Dendritic cell treated with granulocyte-macrophage colony-stimulating factor and Interleukin-4, amounts not matched to agents 40 ng/mL and 50 ng/mL, for 4 days (primary cell): ENCODE measurements around the gene CSMD2.

Experiments
- H3K27ac Mint-ChIP-seq: one replicate; pipeline ENCODE4 v1.8.0; 2022; ENCODE audit warnings: mild to moderate bottlenecking, mixed read lengths
- H3K27me3 Mint-ChIP-seq: one replicate; pipeline ENCODE4 v1.8.0; 2022; ENCODE audit warnings: mild to moderate bottlenecking, mixed read lengths
- H3K36me3 Mint-ChIP-seq: one replicate; pipeline ENCODE4 v1.8.0; 2022; ENCODE audit warnings: low read depth, mixed read lengths
- H3K4me1 Mint-ChIP-seq: one replicate; pipeline ENCODE4 v1.8.0; 2022; ENCODE audit warnings: low read depth, mixed read lengths
- H3K4me3 Mint-ChIP-seq: one replicate; pipeline ENCODE4 v1.8.0; 2022; ENCODE audit warnings: mild to moderate bottlenecking, moderate library complexity, mixed read lengths
- H3K9me3 Mint-ChIP-seq: one replicate; pipeline ENCODE4 v1.8.0; 2022; ENCODE audit warnings: mixed read lengths
- intact Hi-C: fragments of 100-400 bp; cut with micrococcal nuclease; formaldehyde crosslinking; loops from one replicate; pipeline ENCODE4 v1.15.0; 2022

The CSMD2 gene

DNA sequence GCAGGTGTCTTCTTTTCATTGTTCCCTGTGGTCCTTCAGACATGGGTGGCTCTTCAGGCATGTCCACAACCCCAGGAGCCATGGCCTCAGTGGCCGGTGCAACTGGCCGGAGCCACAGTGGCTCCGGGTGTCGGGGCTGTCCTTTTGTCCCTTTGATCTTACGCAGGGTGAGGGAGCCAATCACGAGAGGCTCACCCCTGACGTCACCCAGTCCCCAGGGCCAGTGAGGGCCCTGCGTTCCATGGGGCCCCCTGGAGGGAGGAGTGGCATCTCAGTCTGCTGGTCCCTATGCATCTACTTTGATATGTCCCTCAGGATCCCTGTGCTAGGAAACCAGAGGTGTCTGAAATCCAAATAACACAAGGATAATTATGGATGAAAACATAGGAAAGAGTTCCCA, 663.3 kb downstream of the CSMD2 start:
- Mint-ChIP-seq H3K36me3 (no peaks in the 10 kb centered on the region), H3K27ac (no peak overlapping the region), H3K4me3 (no peak overlapping the region), H3K9me3 (peaks cover 20% of the 10 kb centered on the region), H3K27me3 (no peaks in the 10 kb centered on the region), H3K4me1 (peaks cover 6% of the 10 kb centered on the region)
- intact Hi-C loops: no loop called here

DNA sequence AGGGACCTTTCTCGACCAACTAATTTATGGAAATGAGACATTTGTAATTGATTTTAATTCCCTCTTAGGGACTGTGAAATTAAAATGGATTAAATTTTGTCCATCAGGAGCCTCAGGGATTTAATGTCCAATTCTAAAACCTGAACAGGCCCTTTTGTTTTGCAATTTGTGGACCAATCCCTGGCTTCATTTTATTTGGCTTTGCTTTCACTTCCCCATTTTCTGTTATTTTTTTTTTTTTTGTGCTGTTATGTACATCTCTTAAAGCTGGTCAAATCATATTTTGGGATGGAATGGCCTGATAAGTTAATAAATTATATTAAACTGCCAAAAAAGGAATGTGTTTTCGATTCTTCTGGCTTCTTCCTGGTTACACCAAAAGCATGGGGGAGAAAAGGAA, 663.7 kb downstream of the CSMD2 start:
- H3K36me3 Mint-ChIP-seq: no peaks in the 10 kb centered on the region
- intact Hi-C loops: no loop called here
- H3K27me3 Mint-ChIP-seq: no peaks in the 10 kb centered on the region
- H3K27ac Mint-ChIP-seq: no peak overlapping the region
- no peak overlapping the region for H3K4me3 Mint-ChIP-seq
- H3K9me3 Mint-ChIP-seq: peaks cover 25% of the 10 kb centered on the region
- H3K4me1 Mint-ChIP-seq: peaks cover 6% of the 10 kb centered on the region

DNA sequence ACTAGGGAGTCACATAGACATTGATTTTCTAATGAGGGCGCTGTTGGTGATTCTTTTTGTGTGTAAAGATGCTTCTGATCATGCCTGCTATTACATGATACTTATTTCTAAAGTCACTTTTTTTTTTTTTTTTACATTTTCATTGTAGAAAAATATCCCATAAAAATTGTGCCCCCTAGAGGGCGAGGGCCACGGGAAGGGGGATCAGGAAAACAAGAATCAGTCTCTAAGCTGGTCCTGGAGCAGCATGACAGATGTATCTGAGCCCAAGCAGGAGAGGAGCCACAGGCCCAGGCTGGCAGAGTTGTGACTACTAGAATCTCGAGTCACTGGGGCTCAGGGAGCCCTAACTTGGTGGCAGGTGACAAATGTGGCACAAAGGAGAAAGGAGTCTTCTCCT, 664.5 kb downstream of the CSMD2 start:
- H3K4me3 Mint-ChIP-seq: no peak overlapping the region
- no peaks in the 10 kb centered on the region for H3K36me3 Mint-ChIP-seq
- peaks cover 6% of the 10 kb centered on the region for H3K4me1 Mint-ChIP-seq
- no peak overlapping the region for H3K27ac Mint-ChIP-seq
- intact Hi-C loops: no loop called here
- H3K9me3 Mint-ChIP-seq: peaks cover 32% of the 10 kb centered on the region
- no peaks in the 10 kb centered on the region for H3K27me3 Mint-ChIP-seq

DNA sequence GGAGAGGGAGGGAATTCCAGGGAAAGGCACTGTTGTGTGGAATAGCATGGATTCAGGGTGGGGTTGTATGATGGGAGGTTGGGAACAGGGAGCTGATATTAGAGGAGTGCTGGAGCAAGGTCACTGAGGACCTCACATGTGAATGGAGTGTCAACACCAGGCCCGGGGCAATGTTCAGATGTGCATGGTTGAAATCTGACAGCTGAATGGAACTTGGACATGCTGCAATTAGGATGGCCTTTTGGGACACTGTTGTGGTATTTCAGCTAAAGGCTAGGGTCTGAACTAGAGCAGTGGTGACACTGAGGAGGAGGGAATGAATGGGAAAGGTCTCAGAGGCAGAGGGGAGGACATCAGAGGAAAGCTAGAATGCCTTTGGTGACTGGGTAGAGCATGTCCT, 667.6 kb downstream of the CSMD2 start:
- H3K27ac Mint-ChIP-seq: no peak overlapping the region
- no peaks in the 10 kb centered on the region for H3K27me3 Mint-ChIP-seq
- peaks cover 6% of the 10 kb centered on the region for H3K4me1 Mint-ChIP-seq
- no peak overlapping the region for H3K4me3 Mint-ChIP-seq
- peaks cover 30% of the 10 kb centered on the region for H3K36me3 Mint-ChIP-seq
- intact Hi-C loops: no loop called here
- H3K9me3 Mint-ChIP-seq: peaks cover 55% of the 10 kb centered on the region

DNA sequence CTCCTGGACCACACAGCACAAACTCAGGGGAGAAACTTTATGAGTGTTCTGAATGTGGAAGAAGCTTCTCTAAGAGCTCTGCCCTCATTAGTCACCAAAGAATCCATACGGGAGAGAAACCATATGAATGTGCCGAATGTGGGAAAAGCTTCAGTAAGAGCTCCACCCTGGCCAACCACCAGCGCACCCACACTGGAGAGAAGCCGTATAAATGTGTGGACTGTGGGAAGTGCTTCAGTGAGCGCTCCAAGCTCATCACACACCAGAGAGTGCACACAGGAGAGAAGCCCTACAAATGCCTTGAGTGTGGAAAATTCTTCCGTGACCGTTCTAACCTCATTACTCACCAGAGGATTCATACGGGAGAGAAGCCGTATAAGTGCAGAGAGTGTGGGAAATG, 670.1 kb downstream of the CSMD2 start:
- Mint-ChIP-seq H3K4me1 (no peaks in the 10 kb centered on the region), H3K36me3 (peaks cover 55% of the 10 kb centered on the region), H3K27ac (no peak overlapping the region), H3K9me3 (peaks cover 62% of the 10 kb centered on the region), H3K27me3 (no peaks in the 10 kb centered on the region), H3K4me3 (no peak overlapping the region)
- intact Hi-C loops: no loop called here

DNA sequence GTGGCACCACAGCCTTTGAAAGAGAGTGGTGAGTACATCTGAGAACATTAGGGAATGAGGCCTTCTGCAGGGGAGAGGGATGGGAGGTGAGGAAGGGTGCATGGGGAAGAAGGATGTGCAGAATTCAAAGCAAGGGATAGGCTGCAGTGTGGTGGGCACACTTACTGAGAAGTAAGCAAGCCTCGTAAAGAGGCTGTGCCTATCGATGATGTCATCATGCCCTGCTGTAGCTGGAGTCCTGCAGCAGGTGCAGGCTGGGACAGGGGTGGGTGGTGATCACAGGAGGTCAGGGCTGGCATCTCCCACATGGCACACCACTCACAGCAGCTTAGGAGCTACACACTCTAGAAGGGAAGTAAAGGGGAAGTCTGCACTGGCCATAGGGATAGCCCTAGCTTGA, 676.4 kb downstream of the CSMD2 start:
- H3K36me3 Mint-ChIP-seq: peaks cover 91% of the 10 kb centered on the region

DNA sequence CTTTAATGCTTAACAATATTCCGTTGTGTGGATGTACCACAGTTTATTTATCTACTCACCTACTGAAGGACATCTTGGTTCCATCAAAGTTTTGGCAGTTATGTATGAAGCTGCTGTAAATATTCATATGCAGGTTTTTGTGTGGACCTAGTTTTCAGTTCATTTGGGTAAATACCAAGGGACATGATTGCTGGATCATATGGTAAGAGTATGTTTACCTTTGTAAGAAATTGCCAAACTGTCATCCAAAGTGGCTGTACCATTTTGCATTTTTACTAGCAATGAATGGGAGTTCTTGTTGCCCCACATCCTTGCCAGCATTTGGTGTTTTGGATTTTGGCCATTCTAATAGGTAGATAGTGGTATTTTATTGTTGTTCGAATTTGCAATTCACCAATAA, 682.6 kb downstream of the CSMD2 start:
- no peaks in the 10 kb centered on the region for H3K4me1 Mint-ChIP-seq
- H3K27ac Mint-ChIP-seq: no peak overlapping the region
- no peak overlapping the region for H3K4me3 Mint-ChIP-seq
- peaks cover 55% of the 10 kb centered on the region for H3K36me3 Mint-ChIP-seq
- no peaks in the 10 kb centered on the region for H3K27me3 Mint-ChIP-seq
- intact Hi-C loops: no loop called here
- no peaks in the 10 kb centered on the region for H3K9me3 Mint-ChIP-seq

More for the DNA sequence above, 676.4 kb downstream of the CSMD2 start:
- H3K4me1 Mint-ChIP-seq: no peaks in the 10 kb centered on the region
- no peaks in the 10 kb centered on the region for H3K27me3 Mint-ChIP-seq
- H3K9me3 Mint-ChIP-seq: peaks cover 19% of the 10 kb centered on the region
- H3K4me3 Mint-ChIP-seq: no peak overlapping the region
- intact Hi-C loops: no loop called here
- no peak overlapping the region for H3K27ac Mint-ChIP-seq

DNA sequence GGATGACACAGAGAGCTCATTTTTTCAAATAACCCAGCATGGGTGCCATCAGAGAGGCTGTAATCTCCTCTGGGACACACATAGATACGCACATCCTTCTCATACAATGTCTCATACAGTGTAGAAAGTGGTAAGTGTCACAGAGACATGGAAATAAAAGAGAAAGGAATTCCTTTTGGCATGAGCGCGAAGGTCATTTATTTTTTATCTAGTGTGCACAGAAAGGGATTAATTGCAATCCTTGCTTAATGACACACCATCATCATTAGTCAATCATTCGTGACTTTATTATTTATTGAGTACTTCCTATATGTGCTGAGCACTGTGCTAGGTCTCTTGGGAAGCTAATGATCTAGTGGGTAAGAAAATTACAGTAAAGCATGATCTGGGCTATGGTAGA, 687.6 kb downstream of the CSMD2 start:
- Mint-ChIP-seq H3K4me3 (no peak overlapping the region), H3K27ac (no peak overlapping the region), H3K27me3 (no peaks in the 10 kb centered on the region), H3K9me3 (no peaks in the 10 kb centered on the region), H3K36me3 (peaks cover 15% of the 10 kb centered on the region), H3K4me1 (peaks cover 14% of the 10 kb centered on the region)
- intact Hi-C loops: no loop called here

DNA sequence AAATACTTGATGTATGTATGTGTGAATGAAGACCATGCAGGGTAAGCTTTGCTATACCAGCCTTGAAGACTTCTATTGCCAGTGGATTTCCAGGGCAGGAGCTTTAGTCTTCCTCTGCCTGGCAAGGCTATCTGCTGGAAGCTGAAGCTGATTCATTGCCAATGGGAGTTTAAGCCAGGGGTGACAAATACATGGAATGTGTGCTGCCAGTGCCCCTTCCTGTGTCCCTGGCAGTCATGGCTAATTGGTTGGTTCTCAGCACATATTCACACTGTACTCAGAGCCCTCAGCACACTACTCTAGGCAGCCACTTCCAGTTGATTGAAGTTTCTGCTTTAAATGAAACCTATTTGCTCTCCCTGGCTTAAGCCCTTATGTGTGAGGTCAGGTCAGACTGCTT, 691.1 kb downstream of the CSMD2 start:
- Mint-ChIP-seq H3K4me1 (peaks cover 28% of the 10 kb centered on the region), H3K36me3 (peaks cover 1% of the 10 kb centered on the region), H3K9me3 (no peaks in the 10 kb centered on the region), H3K4me3 (no peak overlapping the region), H3K27ac (no peak overlapping the region), H3K27me3 (peaks cover under 1% of the 10 kb centered on the region)
- intact Hi-C loops: loop anchor here (5.0 kb wide), 1 partner anchor 107 kb away; no protein-coding TSS in a partner anchor

DNA sequence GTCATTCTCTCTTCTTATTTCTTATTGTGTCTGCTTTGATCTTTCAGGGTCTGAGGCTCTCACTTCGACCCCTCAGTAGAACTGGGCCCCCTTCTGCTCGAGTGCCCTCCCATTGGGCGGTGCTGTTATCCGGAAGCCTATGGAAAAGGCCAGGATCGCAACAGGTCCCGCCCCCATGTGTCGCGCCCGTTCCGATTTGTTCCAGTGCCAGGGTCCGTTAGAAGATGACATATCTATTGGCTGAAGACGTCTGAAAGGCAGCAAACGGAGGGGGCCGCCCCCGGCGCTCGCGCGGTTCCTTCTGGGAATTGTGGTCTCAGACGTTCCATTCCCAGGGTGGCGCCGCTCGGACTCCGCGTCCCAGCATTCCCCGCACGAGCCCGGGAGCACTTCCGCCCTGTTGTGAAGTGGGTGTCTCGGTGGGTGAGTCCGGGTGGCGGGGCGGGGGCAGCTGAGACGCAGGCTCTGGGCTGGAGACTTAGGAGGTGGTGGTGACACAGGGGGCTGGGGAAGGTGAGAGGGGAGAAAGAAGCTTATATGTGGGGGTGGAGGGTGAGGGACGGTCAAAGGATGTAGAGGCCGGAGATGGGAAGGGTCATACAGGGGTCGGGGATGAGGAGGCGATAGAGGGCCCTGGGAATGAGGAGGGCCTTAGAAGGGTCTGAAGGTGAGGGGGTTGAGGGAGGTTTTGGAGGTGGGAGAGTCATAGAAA, 692.6 kb downstream of the CSMD2 start, which contains the start of gene ZSCAN20:
Gene ZSCAN20 (plus strand): TSS at position 377 of the 712 bp plus-strand sequence. CDS start 6,644 bp downstream, outside the sequence.
- Mint-ChIP-seq H3K27me3 (peaks cover 8% of the 10 kb centered on the region), H3K4me1 (peaks cover 42% of the 10 kb centered on the region), H3K4me3 (peak within 1 kb of the TSS; percentile 82), H3K36me3 (no peaks in the 10 kb centered on the region), H3K27ac (peak within 1 kb of the TSS; percentile 81), H3K9me3 (no peaks in the 10 kb centered on the region)
- intact Hi-C loops: loop anchor here (5.0 kb wide), 1 partner anchor 105 kb away; no protein-coding TSS in a partner anchor

DNA sequence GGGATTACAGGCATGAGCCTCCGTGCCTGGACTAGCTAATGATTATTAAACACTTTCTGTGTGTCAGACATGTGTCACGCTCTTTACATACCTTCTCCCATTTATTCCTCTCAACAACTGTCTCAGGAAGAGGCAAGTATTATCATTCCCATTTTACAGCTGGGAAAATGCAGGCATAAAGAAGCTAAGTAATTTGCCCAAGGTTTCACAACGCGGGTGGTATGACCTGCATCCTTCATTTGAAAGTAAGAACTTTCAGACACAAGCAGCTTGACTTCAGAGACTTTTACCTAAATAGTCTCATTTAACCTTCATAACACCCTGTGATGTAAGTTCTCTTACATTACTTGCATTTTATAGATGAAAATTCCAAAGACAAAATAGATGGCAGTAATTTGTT, 693.6 kb downstream of the CSMD2 start:
- intact Hi-C loops: loop anchor here (2.0 to 5.0 kb wide), 2 partner anchors 104 to 177 kb away; no protein-coding TSS in a partner anchor
- H3K4me1 Mint-ChIP-seq: peaks cover 46% of the 10 kb centered on the region
- H3K27ac Mint-ChIP-seq: no peak overlapping the region
- no peaks in the 10 kb centered on the region for H3K36me3 Mint-ChIP-seq
- H3K27me3 Mint-ChIP-seq: peaks cover 11% of the 10 kb centered on the region
- H3K9me3 Mint-ChIP-seq: no peaks in the 10 kb centered on the region
- no peak overlapping the region for H3K4me3 Mint-ChIP-seq

DNA sequence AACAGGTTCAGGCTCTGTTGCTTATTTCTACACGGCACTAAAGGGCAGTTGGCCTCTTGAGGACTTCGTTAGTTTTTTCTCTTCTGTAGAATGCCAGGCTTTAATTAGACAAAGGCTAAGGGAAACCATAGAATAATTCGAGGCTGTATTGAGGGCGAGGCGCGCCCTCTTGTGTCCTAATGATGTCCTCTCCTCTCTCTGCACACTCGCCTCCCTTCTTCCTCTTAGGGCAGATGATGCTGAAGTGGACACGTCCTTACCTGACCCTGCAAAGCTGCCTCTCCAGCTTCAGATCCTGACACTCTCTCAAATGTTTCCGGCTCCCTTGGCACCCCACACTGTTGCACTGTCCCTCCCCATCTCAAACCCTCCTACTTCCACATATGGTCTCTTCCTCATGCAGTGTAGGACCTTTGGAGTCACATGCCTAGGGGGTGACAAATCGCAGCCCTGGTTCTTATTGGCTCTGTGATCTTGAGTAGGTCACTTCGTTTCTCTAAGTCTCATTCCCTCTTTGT, 694.5 kb downstream of the CSMD2 start:
- Mint-ChIP-seq H3K27ac (peak overlapping the region; percentile 61), H3K4me3 (no peak overlapping the region), H3K9me3 (no peaks in the 10 kb centered on the region), H3K36me3 (no peaks in the 10 kb centered on the region), H3K4me1 (peaks cover 55% of the 10 kb centered on the region), H3K27me3 (peaks cover 14% of the 10 kb centered on the region)
- intact Hi-C loops: loop anchor here (2.0 to 5.0 kb wide), 2 partner anchors 103 to 176 kb away; no protein-coding TSS in a partner anchor

DNA sequence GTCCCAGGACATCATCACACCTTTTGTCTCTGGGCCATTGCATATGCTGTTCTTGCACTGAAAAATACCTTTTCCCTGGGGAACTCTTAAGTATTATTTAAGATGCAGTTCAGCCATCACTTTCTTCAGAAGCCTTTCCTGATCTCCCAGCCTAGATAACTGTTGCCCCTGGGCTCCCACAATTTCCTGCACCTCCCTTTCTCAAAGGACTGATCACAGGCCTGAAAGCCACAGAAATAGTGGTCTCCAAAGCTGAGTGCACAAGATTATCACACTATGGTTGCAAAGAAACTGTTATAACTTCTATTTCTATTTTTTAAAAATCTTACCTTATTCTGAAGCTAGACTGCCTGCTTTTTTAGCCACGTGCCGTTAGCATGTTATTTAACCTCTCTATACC, 695.3 kb downstream of the CSMD2 start:
- no peak overlapping the region for H3K4me3 Mint-ChIP-seq
- intact Hi-C loops: loop anchor here (2.0 to 5.0 kb wide), 2 partner anchors 102 to 175 kb away; no protein-coding TSS in a partner anchor
- H3K9me3 Mint-ChIP-seq: no peaks in the 10 kb centered on the region
- peaks cover 14% of the 10 kb centered on the region for H3K27me3 Mint-ChIP-seq
- no peak overlapping the region for H3K27ac Mint-ChIP-seq
- H3K4me1 Mint-ChIP-seq: peaks cover 63% of the 10 kb centered on the region
- H3K36me3 Mint-ChIP-seq: no peaks in the 10 kb centered on the region

DNA sequence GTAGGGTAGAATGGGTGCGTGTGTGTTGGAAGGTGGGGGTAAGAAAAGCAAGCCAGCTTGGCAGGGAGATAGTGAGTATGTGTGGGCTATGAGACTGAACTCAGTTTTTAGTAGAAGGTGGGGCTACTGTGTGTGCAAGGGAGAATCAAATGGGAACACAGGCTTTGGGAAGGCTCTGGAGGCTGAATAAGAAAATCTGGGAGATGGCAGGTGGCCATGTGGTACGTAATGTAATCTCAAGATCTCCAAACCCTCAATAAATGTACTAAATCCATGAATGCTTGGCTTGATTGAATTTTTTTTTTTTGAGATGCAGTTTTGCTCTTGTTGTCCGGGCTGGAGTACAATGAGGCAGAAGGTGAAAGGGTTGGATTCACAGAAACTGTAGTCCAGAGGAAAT, 696.1 kb downstream of the CSMD2 start:
- intact Hi-C loops: no loop called here
- Mint-ChIP-seq H3K9me3 (no peaks in the 10 kb centered on the region), H3K27ac (no peak overlapping the region), H3K4me1 (peaks cover 69% of the 10 kb centered on the region), H3K36me3 (no peaks in the 10 kb centered on the region), H3K27me3 (peaks cover 14% of the 10 kb centered on the region), H3K4me3 (no peak overlapping the region)
